K562 (cell line): ENCODE results near the gene KNSTRN. TPM values are rescaled to one million over a fixed set of nuclear protein-coding genes. Genes with fewer than 3 reads are reported as not detected.

Experiments used
- ATAC-seq: fragments of 200-7000 bp; cut with Tn5 transposase; 3 replicates; pipeline ENCODE4 v1.9.1; 2020; ENCODE audit warnings: moderate library complexity
- BruUV-seq: library from RNA; stranded (reverse); fragments of 400-500 nt; replicated peaks from 2 replicates; lab custom pipeline; 2021; lab: Mats Ljungman, UMichigan
- CTCF ChIA-PET: fragments of 300-600 bp; formaldehyde crosslinking; extraction: SDS; loops from one replicate; lab custom pipeline; 2021; ENCODE audit warnings: low intra/inter-chr PET ratio; lab: Yijun Ruan, JAX
- POLR2A ChIA-PET: fragments of 300-600, 350-650 bp; sonication (Branson Sonifier 250); formaldehyde crosslinking; extraction: SDS; loops from one replicate; lab custom pipeline; 2021; ENCODE audit warnings: antibody characterized with exemption, inconsistent platforms; lab: Yijun Ruan, JAX
- DNase-seq, 4 experiments: peaks; one replicate each; pipeline versions ENCODE4 v3.0.0 to v3.0.0-alpha.2; 2011 to 2018; ENCODE audit warnings: low spot score in 3 of 4, mixed read lengths in 3 of 4; ENCODE audit errors: extremely low read depth in 1 of 4
- FAIRE-seq: peaks from 2 replicates; lab custom pipeline; 2011; peaks lifted over from hg19 to GRCh38; lab: Jason Lieb, UNC
- H2AFZ ChIP-seq: 2 replicates; pipeline ENCODE4 v1.6.0; 2011; ENCODE audit warnings: low read depth, low read length, control low read depth, inconsistent platforms
- H3K27ac ChIP-seq: fragments of 200-600 bp; 3 replicates; pipeline ENCODE4 v1.8.0; 2011; ENCODE audit warnings: low read depth, mild to moderate bottlenecking, control low read depth, inconsistent platforms, low read length, moderate library complexity, mixed read lengths; ENCODE audit errors: extremely low read depth
- H3K27me3 ChIP-seq, 2 experiments: fragments of 300-600 bp in 1 of 2; 2 replicates in 1 of 2; 3 replicates in 1 of 2; pipeline versions ENCODE4 v1.6.0 to v1.8.0; 2011; ENCODE audit warnings: inconsistent platforms in 2 of 2, low read length in 2 of 2, mild to moderate bottlenecking in 1 of 2, mixed read lengths in 1 of 2, moderate library complexity in 1 of 2; ENCODE audit not compliant: control insufficient read depth in 2 of 2, insufficient read depth in 2 of 2
- H3K36me3 ChIP-seq: fragments of 300-600 bp; 3 replicates; pipeline ENCODE4 v1.8.0; 2011; ENCODE audit warnings: mild to moderate bottlenecking, low read length, inconsistent platforms; ENCODE audit not compliant: control insufficient read depth, insufficient read depth
- H3K4me1 ChIP-seq, 2 experiments: fragments of 200-600 bp in 1 of 2; replicated peaks in 1 of 2; 2 replicates in 1 of 2; 3 replicates in 1 of 2; pipeline versions ENCODE4 v1.5.1 to v1.8.0; 2011; ENCODE audit warnings: inconsistent platforms in 2 of 2, low read length in 2 of 2, mild to moderate bottlenecking in 1 of 2, mixed read lengths in 1 of 2, moderate library complexity in 1 of 2; ENCODE audit not compliant: control insufficient read depth in 2 of 2, insufficient read depth in 2 of 2
- H3K4me2 ChIP-seq: 2 replicates; pipeline ENCODE4 v1.6.1; 2011; ENCODE audit warnings: low read length, control low read depth, inconsistent platforms, mixed read lengths; ENCODE audit not compliant: insufficient read depth
- H3K4me3 ChIP-seq: fragments of 200-600 bp; sonication (generic), shearing (Covaris generic); 2 replicates; pipeline ENCODE4 v1.5.1; 2016; ENCODE audit warnings: control low read depth, inconsistent platforms
- H3K79me2 ChIP-seq: fragments of 200-600 bp; 3 replicates; pipeline ENCODE4 v1.8.0; 2011; ENCODE audit warnings: low read length, inconsistent platforms; ENCODE audit not compliant: control insufficient read depth, insufficient read depth
- H3K9ac ChIP-seq, 2 experiments: 2 replicates each; pipeline versions ENCODE4 v1.6.0 to v1.6.1; 2011; ENCODE audit warnings: low read depth in 2 of 2, low read length in 2 of 2, control low read depth in 1 of 2, inconsistent platforms in 1 of 2, mild to moderate bottlenecking in 1 of 2, mixed read lengths in 1 of 2; ENCODE audit not compliant: insufficient read depth in 1 of 2
- H3K9me1 ChIP-seq: one replicate; pipeline ENCODE4 v1.6.0; 2011; ENCODE audit warnings: inconsistent platforms, mild to moderate bottlenecking, low read length, moderate library complexity; ENCODE audit not compliant: control insufficient read depth, insufficient read depth
- H3K9me3 ChIP-seq: replicated peaks from 2 replicates; pipeline ENCODE4 v1.5.1; 2011; ENCODE audit warnings: low read depth, low read length, inconsistent platforms; ENCODE audit not compliant: control insufficient read depth, insufficient read depth
- H4K20me1 ChIP-seq: replicated peaks from 2 replicates; pipeline ENCODE4 v1.6.1; 2011; ENCODE audit warnings: low read length, inconsistent platforms, mixed read lengths; ENCODE audit not compliant: control insufficient read depth, insufficient read depth
- ATF2 ChIP-seq: sonication (generic); formaldehyde crosslinking; IDR thresholded peaks from 2 replicates; pipeline ENCODE4 v1.8.1; 2022; ENCODE audit warnings: missing genetic modification reagents
- ERF ChIP-seq: fragments of 450-650 bp; formaldehyde crosslinking; IDR thresholded peaks from 2 replicates; pipeline ENCODE4 v1.4.0; 2020; ENCODE audit warnings: mild to moderate bottlenecking, mixed read lengths
- HMGN3 ChIP-seq: IDR thresholded peaks from 2 replicates; pipeline ENCODE4 v1.6.1; 2011; ENCODE audit warnings: borderline replicate concordance, low read depth, mild to moderate bottlenecking, mixed read lengths, low read length; ENCODE audit not compliant: insufficient read length; ENCODE audit errors: extremely low read depth
- HNRNPL ChIP-seq: fragments of 200-400 bp; formaldehyde crosslinking; IDR thresholded peaks from 2 replicates; pipeline ENCODE4 v1.6.1; 2017; ENCODE audit warnings: low read depth, mild to moderate bottlenecking, low read length
- MBD2 ChIP-seq: sonication (generic); IDR thresholded peaks from 2 replicates; pipeline ENCODE4 v1.6.1; 2016; ENCODE audit warnings: low read depth, borderline replicate concordance
- POU5F1 ChIP-seq: fragments of 150-350 bp; IDR thresholded peaks from 2 replicates; pipeline ENCODE4 v1.6.1; 2014; ENCODE audit warnings: borderline replicate concordance, low read length, low read depth, mild to moderate bottlenecking; ENCODE audit not compliant: partially characterized antibody
- PURB ChIP-seq: sonication (generic); formaldehyde crosslinking; IDR thresholded peaks from 2 replicates; pipeline ENCODE4 v1.9.0; 2021; ENCODE audit warnings: low read depth, mild to moderate bottlenecking, missing genetic modification reagents
- ZNF407 ChIP-seq: fragments of 450-650 bp; IDR thresholded peaks from 2 replicates; pipeline ENCODE4 v1.6.1; 2016; ENCODE audit warnings: low read depth
- ZNF696 ChIP-seq: fragments of 250-450 bp; sonication (Bioruptor Pico); conservative IDR thresholded peaks from 2 replicates; pipeline ENCODE4 v1.4.0; 2020; ENCODE audit warnings: mild to moderate bottlenecking, moderate library complexity
- WGBS: fragments of 100-300 bp; shearing (Covaris generic); methylation state at CpG from one replicate; pipeline ENCODE4 v1.1.6; 2016; ENCODE audit warnings: low coverage, mixed read lengths; ENCODE audit not compliant: insufficient coverage; ENCODE audit errors: missing lambda C conversion rate; 5-methylcytosine and 5-hydroxymethylcytosine counted together
- in situ Hi-C: fragments of 300-500 bp; cut with MboI; formaldehyde crosslinking; loops from 4 replicates; pipeline ENCODE4 v1.15.0; 2018; ENCODE audit warnings: inconsistent platforms, mixed read lengths
- intact Hi-C: fragments of 100-400 bp; cut with micrococcal nuclease; formaldehyde crosslinking; loops from 2 replicates; pipeline ENCODE4 v1.14.2; 2022
- polyA plus RNA-seq, 8 experiments: library from polyadenylated mRNA; depleted of rRNA in 4 of 8; stranded (reverse) in 5 of 8; unstranded in 3 of 8; fragments of >200 nt; fragmentation: Nextera tagmentation in 2 of 8; fragmentation: Illumina TruSeq in 1 of 8; extraction: Ambion mirVana in 2 of 8; extraction: Trizol in 1 of 8; gene quantifications; 2 replicates each; pipeline versions ENCODE4 v1.2.1 to v1.2.3, GENCODE V29; 2011 to 2014; ENCODE audit warnings: inconsistent platforms in 1 of 8, missing spikeins in 1 of 8
- total RNA-seq, 7 experiments: library from RNA; depleted of rRNA in 6 of 7; stranded (reverse); fragments of >200 nt in 6 of 7; fragmentation: Illumina TruSeq in 2 of 7; extraction: Trizol in 2 of 7; gene quantifications; 2 replicates each; pipeline versions ENCODE4 v1.2.1 to v1.2.3, GENCODE V29; 2011 to 2021; ENCODE audit warnings: low replicate concordance in 1 of 7
- TF ChIP-seq, protein P1 (sequence below): fragments of 450-650 bp; IDR thresholded peaks from 2 replicates; pipeline ENCODE4 v1.6.1; 2016; ENCODE audit warnings: antibody characterized with exemption

KNSTRN gene
- total and polyA plus RNA-seq, 9 of the 15 experiments (the other 6 are each of a cell fraction or from before 2014, with no cell fraction given), result 48.7 to 88.2 (median 66.3) TPM

- Histone ChIP-seq H3K4me1 (peaks cover 0 to 6% of the 10 kb centered on the region in 2 experiments; a peak in 1 of 5 replicates), H3K4me3 (no peak overlapping the region)
- TF ChIP-seq HMGN3, result no peak
- no peak for TF ChIP-seq ZNF696 (CRISPR knock-in tag)
- no peak for TF ChIP-seq POU5F1
- no peak for TF ChIP-seq ERF (CRISPR knock-in tag)
- no peak for TF ChIP-seq ZNF407
- no peak for TF ChIP-seq PURB (CRISPR knock-in tag)
- no peak for TF ChIP-seq ATF2
- no peak for TF ChIP-seq HNRNPL
- TF ChIP-seq, protein P1, sequence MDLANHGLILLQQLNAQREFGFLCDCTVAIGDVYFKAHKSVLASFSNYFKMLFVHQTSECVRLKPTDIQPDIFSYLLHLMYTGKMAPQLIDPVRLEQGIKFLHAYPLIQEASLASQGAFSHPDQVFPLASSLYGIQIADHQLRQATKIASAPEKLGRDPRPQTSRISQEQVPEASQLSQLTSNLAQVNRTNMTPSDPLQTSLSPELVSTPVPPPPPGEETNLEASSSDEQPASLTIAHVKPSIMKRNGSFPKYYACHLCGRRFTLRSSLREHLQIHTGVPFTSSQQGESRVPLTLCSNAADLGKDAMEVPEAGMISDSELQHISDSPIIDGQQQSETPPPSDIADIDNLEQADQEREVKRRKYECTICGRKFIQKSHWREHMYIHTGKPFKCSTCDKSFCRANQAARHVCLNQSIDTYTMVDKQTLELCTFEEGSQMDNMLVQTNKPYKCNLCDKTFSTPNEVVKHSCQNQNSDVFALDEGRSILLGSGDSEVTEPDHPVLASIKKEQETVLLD, result no peak
- no peak for TF ChIP-seq MBD2
These were observed 28.0 kb downstream of the KNSTRN start for GRCh38 chr15:40410476-40410875.

More at GRCh38 chr15:40410476-40410875, 28.0 kb downstream of the KNSTRN start:
- H3K9me1 ChIP-seq, result no peaks in the 10 kb centered on the region
- FAIRE-seq (no peak), ATAC-seq (no peak), DNase-seq (no peak)
- WGBS, result 56% methylated on average over 11 of the region's 11 CpGs
- H2AFZ ChIP-seq, result no peak overlapping the region
- POLR2A ChIA-PET, result interaction anchor here (0.6 to 1.2 kb wide), 3 partner anchors 19 to 403 kb away, joined by 3 to 5 read pairs (median 5); partner anchors contain the start of gene KNSTRN
- H3K36me3 ChIP-seq, result 0 out of 3 replicates have a peak, but pooled peaks cover 3% of the 10 kb centered on the region
- BruUV-seq, result no TSS peak
- CTCF ChIA-PET, result no interaction called here
- no peak overlapping the region for H3K27ac ChIP-seq
- in situ Hi-C loops (no loop called here), intact Hi-C loops (no loop called here)
- no peaks in the 10 kb centered on the region for H3K9me3 ChIP-seq
- no peak overlapping the region for H3K4me2 ChIP-seq
- no peaks in the 10 kb centered on the region for H3K79me2 ChIP-seq
- no peaks in the 10 kb centered on the region for H3K27me3 ChIP-seq
- no peak overlapping the region for H3K9ac ChIP-seq
- H4K20me1 ChIP-seq, result no peaks in the 10 kb centered on the region
